Activated naive CD8-positive, alpha-beta T cell treated with anti-CD3 and anti-CD28 coated beads for 36 hours (primary cell): Measurements from ENCODE around the gene TGFB1I1. TPM values are rescaled to one million over a fixed set of nuclear protein-coding genes. Genes with fewer than 3 reads are reported as not detected.

ENCODE experiments used
- DNase-seq: peaks from one replicate; pipeline ENCODE4 v3.0.0; 2021
- H3K27ac Mint-ChIP-seq: one replicate; pipeline ENCODE4 v1.8.0; 2022; ENCODE audit warnings: mild to moderate bottlenecking, moderate library complexity, mixed read lengths
- H3K27me3 Mint-ChIP-seq: one replicate; pipeline ENCODE4 v1.8.0; 2022; ENCODE audit warnings: mild to moderate bottlenecking, mixed read lengths
- H3K36me3 Mint-ChIP-seq: one replicate; pipeline ENCODE4 v1.8.0; 2021; ENCODE audit warnings: mild to moderate bottlenecking, mixed read lengths
- H3K4me1 Mint-ChIP-seq: one replicate; pipeline ENCODE4 v1.8.0; 2021; ENCODE audit warnings: mixed read lengths
- H3K4me3 Mint-ChIP-seq: one replicate; pipeline ENCODE4 v1.8.0; 2022; ENCODE audit warnings: mild to moderate bottlenecking, moderate library complexity, mixed read lengths
- H3K9me3 Mint-ChIP-seq: one replicate; pipeline ENCODE4 v1.8.0; 2022; ENCODE audit warnings: mixed read lengths
- total RNA-seq, 2 experiments: library from RNA; stranded (reverse); gene quantifications; one replicate each; pipeline ENCODE4 v1.2.3, GENCODE V29; 2021

TGFB1I1 gene
- total RNA-seq, 2 experiments from 2014 or later: 0.32 to 0.49 TPM

- H3K27ac Mint-ChIP-seq: no peak overlapping the region
- no peaks in the 10 kb centered on the region for H3K36me3 Mint-ChIP-seq
- no peak for DNase-seq
- peaks cover 14% of the 10 kb centered on the region for H3K4me1 Mint-ChIP-seq
- no peak overlapping the region for H3K4me3 Mint-ChIP-seq
- peaks cover 26% of the 10 kb centered on the region for H3K27me3 Mint-ChIP-seq
- no peaks in the 10 kb centered on the region for H3K9me3 Mint-ChIP-seq
Observed at GRCh38 chr16:31525113-31525512, 53.2 kb downstream of the TGFB1I1 start.

Other genes starting within 250 kb of the TGFB1I1 start
- gene ITGAM, start 212.2 kb upstream of the TGFB1I1 start, total RNA-seq: under 1 TPM; 0.38 to 0.68 TPM
- 1 to 10 TPM; 1.4 to 1.6 TPM for gene ITGAX, start 117.0 kb upstream of the TGFB1I1 start, total RNA-seq
- gene ITGAD, start 78.8 kb upstream of the TGFB1I1 start, total RNA-seq: not detected
- gene COX6A2, start 43.8 kb upstream of the TGFB1I1 start, total RNA-seq: not detected
- under 1 TPM in 1 of 2 experiments, not detected in 1; 0.12 TPM for gene ZNF843, start 29.4 kb upstream of the TGFB1I1 start, total RNA-seq
- 10 to 100 TPM; 13.7 to 14.3 TPM for gene ARMC5, start 12.7 kb upstream of the TGFB1I1 start, total RNA-seq
- gene SLC5A2, start 11.0 kb downstream of the TGFB1I1 start, total RNA-seq: under 1 TPM in 1 of 2 experiments, not detected in 1; 0.08 TPM
- 10 to 100 TPM; 36.6 to 37.4 TPM for gene RUSF1, start 36.2 kb downstream of the TGFB1I1 start, total RNA-seq
- gene AHSP, start 55.7 kb downstream of the TGFB1I1 start, total RNA-seq: not detected